22Rv1 (cell line): Measurements from ENCODE around the gene HOXD13.

Experiments
- ZFX ChIP-seq: fragments of 450-650 bp; IDR thresholded peaks from 2 replicates; pipeline ENCODE4 v1.6.1; 2017; ENCODE audit warnings: antibody characterized with exemption, borderline replicate concordance
- TF ChIP-seq, protein P1 (sequence below): fragments of 450-650 bp; IDR thresholded peaks from 2 replicates; pipeline ENCODE4 v1.5.1; 2017; ENCODE audit warnings: mild to moderate bottlenecking

DNA sequence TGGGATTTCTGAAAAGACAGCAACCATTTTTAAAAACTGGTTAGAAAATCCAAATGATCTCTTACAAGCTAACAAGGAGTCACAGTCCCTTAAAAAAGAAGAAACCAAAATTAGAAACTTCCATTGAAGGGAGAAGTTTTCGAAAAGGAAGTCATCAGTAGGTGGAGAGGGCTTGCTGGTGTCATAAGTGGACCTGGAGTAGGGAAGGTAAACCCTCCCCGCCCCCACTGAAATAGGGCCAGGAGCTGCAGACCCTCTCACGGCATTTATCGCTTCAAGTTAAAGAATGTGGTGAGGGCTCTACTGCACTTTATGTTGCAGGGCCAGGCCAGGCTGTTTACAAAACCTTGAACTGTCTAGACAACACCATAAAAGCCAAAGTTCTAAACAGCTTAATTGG lies 17.4 kb downstream of the HOXD13 start:
- TF ChIP-seq, protein P1, sequence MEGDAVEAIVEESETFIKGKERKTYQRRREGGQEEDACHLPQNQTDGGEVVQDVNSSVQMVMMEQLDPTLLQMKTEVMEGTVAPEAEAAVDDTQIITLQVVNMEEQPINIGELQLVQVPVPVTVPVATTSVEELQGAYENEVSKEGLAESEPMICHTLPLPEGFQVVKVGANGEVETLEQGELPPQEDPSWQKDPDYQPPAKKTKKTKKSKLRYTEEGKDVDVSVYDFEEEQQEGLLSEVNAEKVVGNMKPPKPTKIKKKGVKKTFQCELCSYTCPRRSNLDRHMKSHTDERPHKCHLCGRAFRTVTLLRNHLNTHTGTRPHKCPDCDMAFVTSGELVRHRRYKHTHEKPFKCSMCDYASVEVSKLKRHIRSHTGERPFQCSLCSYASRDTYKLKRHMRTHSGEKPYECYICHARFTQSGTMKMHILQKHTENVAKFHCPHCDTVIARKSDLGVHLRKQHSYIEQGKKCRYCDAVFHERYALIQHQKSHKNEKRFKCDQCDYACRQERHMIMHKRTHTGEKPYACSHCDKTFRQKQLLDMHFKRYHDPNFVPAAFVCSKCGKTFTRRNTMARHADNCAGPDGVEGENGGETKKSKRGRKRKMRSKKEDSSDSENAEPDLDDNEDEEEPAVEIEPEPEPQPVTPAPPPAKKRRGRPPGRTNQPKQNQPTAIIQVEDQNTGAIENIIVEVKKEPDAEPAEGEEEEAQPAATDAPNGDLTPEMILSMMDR = no peak
- TF ChIP-seq ZFX = no peak
